ENCODE measurements around the gene PAX3. TPM values are rescaled to one million over a fixed set of nuclear protein-coding genes. Genes with fewer than 3 reads are reported as not detected.

PAX3 gene
- total RNA-seq, 1 experiment from 2014 or later, result not detected

- TF ChIP-seq ELF4 (CRISPR knock-in tag; IDR thresholded peaks at IDR 0.05; ENCODE audit: low read depth) (no peak), ZNF532 (CRISPR knock-in tag; IDR thresholded peaks at IDR 0.05; ENCODE audit: borderline replicate concordance) (no peak), SP1 (CRISPR knock-in tag; conservative IDR thresholded peaks at IDR 0.05) (0 out of 2 replicates have a peak, but pooled peaks have one; percentile 36), FOXJ3 (CRISPR knock-in tag; IDR thresholded peaks at IDR 0.05; ENCODE audit: borderline replicate concordance) (no peak), ARID4B (CRISPR knock-in tag; IDR thresholded peaks at IDR 0.05; ENCODE audit: borderline replicate concordance) (no peak), ATF1 (CRISPR knock-in tag; IDR thresholded peaks at IDR 0.05) (no peak)
These were observed 8.5 kb upstream of the PAX3 start (continued) for GRCh38 chr2:222307143-222307756.

- Mint-ChIP-seq H3K27ac (no peak overlapping the region), H3K4me1 (peaks cover 71% of the 10 kb centered on the region), H3K4me3 (peak overlapping the region; percentile 35), H3K36me3 (no peaks in the 10 kb centered on the region), H3K9me3 (no peaks in the 10 kb centered on the region), H3K27me3 (ENCODE audit: low read depth) (peaks cover 100% of the 10 kb centered on the region)
- DNase-seq (ENCODE audit: low spot score) (no peak), ATAC-seq (peak; percentile 12)
- CTCF ChIA-PET, result interaction anchor here (0.7 to 2.5 kb wide), 6 partner anchors 12 to 281 kb away, joined by 3 to 12 read pairs (median 5); no protein-coding TSS in a partner anchor
- TF ChIP-seq ZNF532 (CRISPR knock-in tag; IDR thresholded peaks at IDR 0.05; ENCODE audit: borderline replicate concordance), result no peak
- TF ChIP-seq ESRRA (CRISPR knock-in tag; IDR thresholded peaks at IDR 0.05; ENCODE audit: borderline replicate concordance), result no peak
- no peak for TF ChIP-seq NR2C2 (CRISPR knock-in tag; IDR thresholded peaks at IDR 0.05)
- TF ChIP-seq E2F1 (CRISPR knock-in tag; IDR thresholded peaks at IDR 0.05), result no peak
- TF ChIP-seq RORB (CRISPR knock-in tag; IDR thresholded peaks at IDR 0.05), result no peak
- TF ChIP-seq CTCF (IDR thresholded peaks at IDR 0.05), result no peak
- no peak for TF ChIP-seq ZNF512 (CRISPR knock-in tag; IDR thresholded peaks at IDR 0.05; ENCODE audit: borderline replicate concordance)
- POLR2A ChIA-PET, result interaction anchor here (1.3 kb wide), 1 partner anchor 8 kb away, joined by 3 read pairs; the partner anchor contains the start of gene PAX3
These were observed 7.8 kb upstream of the PAX3 start for GRCh38 chr2:222306393-222307142.

Data from WTC11 (cell line).